Measurements from ENCODE around the gene EBPL. TPM values are rescaled to one million over a fixed set of nuclear protein-coding genes. Genes with fewer than 3 reads are reported as not detected.

EBPL gene
- 96.3 and 147 TPM in 2 replicates for total RNA-seq

DNA sequence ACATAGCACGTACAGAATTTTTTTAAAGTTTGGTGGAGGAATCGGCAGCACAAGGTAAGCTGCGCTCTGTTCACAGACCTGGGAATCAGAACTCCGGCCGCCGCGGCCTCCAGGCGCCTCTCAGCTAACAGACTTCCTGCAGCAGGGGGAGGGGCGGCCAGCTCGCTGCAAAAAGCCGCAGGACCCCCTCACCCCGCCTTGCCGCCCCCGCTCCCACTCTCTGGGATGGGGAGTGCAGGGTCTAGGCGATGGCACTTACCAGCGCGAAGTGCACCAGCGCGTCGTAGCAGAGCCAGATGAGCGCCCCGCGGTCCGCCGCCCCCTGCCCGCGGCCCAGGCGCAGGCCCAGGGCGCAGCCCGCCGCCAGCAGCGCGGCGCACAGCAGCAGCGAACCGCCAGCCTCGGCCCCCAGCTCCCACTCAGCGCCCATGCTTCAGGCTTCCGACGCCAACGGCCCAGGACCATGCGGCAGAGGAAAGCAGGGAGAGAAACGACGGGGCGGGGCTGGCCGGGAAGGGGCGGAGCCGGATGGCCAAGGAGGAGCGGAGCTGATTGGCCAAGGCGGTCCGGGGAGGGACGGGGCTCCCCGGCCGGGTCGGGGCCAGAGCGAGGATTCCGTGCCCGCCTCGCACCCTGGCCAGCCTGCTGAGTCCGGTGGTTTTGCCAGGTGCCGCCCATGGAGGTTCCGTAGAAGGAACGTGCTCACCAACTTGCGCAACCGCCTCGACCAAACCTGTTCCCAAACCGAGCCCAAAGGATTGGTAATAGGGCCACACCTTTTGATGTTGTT lies at the start of gene EBPL:
TSS of gene EBPL (minus strand) at position 492 of the 790 bp plus-strand sequence. CDS start at position 430, 62 bp downstream.

GRCh38 chr13:49627831-49628652 lies 63.2 kb downstream of the EBPL start, which contains the start of gene ARL11:
Gene ARL11, plus strand, starts transcription at chr13:49628507. Its CDS starts 1,941 bp downstream, at chr13:49630448.

Other genes starting within 250 kb of the EBPL start
- gene CAB39L, start 247.4 kb downstream of the EBPL start, total RNA-seq, result 6.4 and 8.1 TPM in 2 replicates
- 7.8 and 11.5 TPM in 2 replicates for gene SETDB2, start 247.2 kb downstream of the EBPL start, total RNA-seq
- 21.6 and 24.8 TPM in 2 replicates for gene PHF11, start 195.5 kb downstream of the EBPL start, total RNA-seq
- 13.0 and 18.3 TPM in 2 replicates for gene RCBTB1, start 105.9 kb downstream of the EBPL start, total RNA-seq
- not detected in 2 replicates for gene ARL11, start 63.0 kb downstream of the EBPL start, total RNA-seq
- gene KPNA3, start 101.2 kb upstream of the EBPL start, total RNA-seq, result 29.7 and 41.5 TPM in 2 replicates
- 7.8 and 8.4 TPM in 2 replicates for gene SPRYD7, start 244.9 kb upstream of the EBPL start, total RNA-seq

All from myometrial cell (primary cell).